Astrocyte of the cerebellum (primary cell): ENCODE results near the gene TMPRSS6.

Experiments used
- DNase-seq: peaks from one replicate; pipeline ENCODE4 v3.0.0-alpha.2; 2011; ENCODE audit warnings: low read depth
- H3K4me3 ChIP-seq: 2 replicates; pipeline ENCODE4 v1.5.1; 2011; ENCODE audit warnings: mild to moderate bottlenecking, low read depth, low read length, moderate library complexity
- in situ Hi-C: cut with HindIII; loops from 2 replicates; pipeline ENCODE4 v1.10.0; 2017; ENCODE audit warnings: low sequenced_read_pairs
- TF ChIP-seq, protein P1 (sequence below): IDR thresholded peaks from 2 replicates; pipeline ENCODE4 v1.5.1; 2012; ENCODE audit warnings: low read length, low read depth, moderate library complexity, mild to moderate bottlenecking; ENCODE audit errors: missing control alignments

Gene TMPRSS6

DNA sequence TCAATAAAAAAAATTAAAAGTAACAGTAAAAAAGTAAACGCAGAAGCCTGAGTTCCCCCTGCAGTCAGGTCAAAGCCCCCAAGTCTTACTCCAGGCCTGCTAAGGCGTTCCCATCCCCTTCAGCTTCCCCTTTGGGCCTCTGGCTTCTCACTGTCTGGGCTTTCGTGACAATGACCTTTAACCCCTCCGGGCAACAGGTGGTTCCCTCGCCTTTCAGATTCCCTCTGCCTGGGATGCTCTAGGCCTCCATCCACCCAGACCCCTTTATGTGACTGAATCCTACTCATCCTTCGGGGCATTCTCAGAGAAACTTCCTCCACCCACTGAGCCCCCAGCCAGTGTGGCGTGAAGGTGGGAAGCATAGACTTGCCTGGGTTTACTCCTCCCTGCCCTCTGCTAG is 82.0 kb downstream of the TMPRSS6 start:
- no peak for DNase-seq
- no peak overlapping the region for H3K4me3 ChIP-seq
- TF ChIP-seq, protein P1, sequence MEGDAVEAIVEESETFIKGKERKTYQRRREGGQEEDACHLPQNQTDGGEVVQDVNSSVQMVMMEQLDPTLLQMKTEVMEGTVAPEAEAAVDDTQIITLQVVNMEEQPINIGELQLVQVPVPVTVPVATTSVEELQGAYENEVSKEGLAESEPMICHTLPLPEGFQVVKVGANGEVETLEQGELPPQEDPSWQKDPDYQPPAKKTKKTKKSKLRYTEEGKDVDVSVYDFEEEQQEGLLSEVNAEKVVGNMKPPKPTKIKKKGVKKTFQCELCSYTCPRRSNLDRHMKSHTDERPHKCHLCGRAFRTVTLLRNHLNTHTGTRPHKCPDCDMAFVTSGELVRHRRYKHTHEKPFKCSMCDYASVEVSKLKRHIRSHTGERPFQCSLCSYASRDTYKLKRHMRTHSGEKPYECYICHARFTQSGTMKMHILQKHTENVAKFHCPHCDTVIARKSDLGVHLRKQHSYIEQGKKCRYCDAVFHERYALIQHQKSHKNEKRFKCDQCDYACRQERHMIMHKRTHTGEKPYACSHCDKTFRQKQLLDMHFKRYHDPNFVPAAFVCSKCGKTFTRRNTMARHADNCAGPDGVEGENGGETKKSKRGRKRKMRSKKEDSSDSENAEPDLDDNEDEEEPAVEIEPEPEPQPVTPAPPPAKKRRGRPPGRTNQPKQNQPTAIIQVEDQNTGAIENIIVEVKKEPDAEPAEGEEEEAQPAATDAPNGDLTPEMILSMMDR, result no peak
- in situ Hi-C loops, result no loop called here

DNA sequence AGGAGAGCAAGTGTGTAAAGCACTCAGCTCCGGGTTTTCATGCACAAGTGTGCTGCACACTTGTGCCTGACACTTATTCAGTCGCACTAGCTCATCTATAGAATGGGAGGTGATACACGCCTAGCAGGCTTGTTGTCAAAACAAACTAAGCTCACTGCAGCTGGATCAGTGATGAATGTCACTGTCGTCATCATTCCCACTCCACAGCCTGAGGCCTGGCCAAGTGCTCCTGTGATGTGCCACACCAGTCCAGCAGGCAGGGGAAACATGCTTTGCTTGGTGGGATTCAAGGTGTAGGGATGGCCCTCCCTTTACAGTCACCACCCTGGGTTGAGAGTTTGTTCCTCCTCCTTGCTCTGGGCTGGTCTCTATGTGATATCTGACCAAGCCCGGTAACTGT is 83.2 kb downstream of the TMPRSS6 start:
- no peak overlapping the region for H3K4me3 ChIP-seq
- in situ Hi-C loops, result no loop called here
- TF ChIP-seq, protein P1, result no peak
- no peak for DNase-seq

DNA sequence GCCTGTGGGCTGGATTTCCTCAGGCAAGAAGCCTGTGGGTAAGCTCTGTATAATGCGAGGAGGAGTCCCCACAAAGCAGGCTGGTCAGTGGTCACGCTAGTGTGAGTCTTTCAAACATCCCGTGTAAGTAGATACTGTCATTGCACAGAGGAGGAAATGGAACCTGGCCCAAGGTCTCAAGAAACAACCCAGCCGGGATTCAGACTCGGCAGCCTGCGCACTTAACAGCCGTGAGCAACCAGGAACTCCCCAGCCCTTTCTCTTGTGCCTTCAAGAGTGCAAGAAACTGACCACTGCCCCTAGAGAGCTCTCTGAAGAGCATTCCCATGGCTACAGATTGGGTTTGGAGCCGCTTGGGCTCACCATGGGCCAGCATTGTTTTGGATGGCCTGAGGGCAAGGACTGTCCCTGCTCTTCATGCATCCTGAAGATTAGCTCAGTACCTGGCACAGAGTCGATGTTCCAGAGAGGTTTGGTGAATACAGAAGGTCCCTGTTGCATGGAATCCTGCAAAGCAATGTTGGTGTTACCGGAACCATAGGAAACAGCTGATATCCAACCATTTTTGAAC is 83.9 kb downstream of the TMPRSS6 start:
- in situ Hi-C loops, result no loop called here
- TF ChIP-seq, protein P1, result no peak
- DNase-seq, result no peak
- no peak overlapping the region for H3K4me3 ChIP-seq

DNA sequence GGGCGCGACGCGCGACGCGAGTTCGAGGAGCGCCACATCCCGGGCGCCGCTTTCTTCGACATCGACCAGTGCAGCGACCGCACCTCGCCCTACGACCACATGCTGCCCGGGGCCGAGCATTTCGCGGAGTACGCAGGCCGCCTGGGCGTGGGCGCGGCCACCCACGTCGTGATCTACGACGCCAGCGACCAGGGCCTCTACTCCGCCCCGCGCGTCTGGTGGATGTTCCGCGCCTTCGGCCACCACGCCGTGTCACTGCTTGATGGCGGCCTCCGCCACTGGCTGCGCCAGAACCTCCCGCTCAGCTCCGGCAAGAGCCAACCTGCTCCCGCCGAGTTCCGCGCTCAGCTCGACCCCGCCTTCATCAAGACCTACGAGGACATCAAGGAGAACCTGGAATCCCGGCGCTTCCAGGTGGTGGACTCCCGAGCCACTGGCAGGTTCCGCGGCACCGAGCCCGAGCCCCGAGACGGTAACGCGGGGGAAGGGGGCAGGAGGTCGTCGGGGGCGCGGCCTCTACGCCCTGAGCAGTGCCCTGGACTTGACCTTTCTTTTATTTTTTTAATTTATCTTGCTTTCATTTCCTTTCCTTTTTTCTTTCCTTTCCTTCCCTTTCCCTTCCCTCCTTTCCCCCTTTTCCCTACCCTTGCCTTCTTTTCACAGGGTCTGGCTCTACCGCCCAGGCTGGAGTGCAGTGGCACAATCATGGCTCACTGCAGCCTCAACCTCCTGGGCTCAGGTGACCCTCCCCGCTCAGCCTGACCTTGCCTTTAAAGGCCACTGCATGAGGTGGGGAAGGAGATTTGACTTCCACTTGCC is 85.0 kb downstream of the TMPRSS6 start:
- H3K4me3 ChIP-seq, result no peak overlapping the region
- in situ Hi-C loops, result no loop called here
- TF ChIP-seq, protein P1, result no peak
- no peak for DNase-seq

DNA sequence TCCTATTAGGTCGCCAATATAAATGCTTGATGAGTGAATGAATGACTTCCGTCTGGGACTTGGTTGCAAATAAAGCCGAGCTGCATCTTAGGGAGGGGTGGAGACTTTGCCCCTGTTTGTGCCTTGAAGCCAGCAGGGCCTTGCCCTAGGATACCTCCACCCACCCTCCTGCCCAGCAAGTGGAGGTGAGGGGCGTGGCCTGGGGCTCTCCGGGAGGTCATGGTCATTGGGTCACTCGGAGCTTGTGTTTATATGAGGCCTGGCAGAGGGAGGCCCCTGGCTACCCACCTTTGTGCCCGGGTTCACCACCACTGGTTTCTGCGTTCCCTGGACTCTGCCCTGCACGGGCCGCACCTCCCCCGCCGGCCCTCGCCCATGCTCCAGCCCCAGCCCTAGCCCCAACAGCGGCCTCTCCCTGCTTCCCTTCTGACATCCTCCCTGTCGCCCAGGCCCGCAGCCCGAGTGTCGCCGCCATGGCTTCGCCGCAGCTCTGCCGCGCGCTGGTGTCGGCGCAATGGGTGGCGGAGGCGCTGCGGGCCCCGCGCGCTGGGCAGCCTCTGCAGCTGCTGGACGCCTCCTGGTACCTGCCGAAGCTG is 85.7 kb downstream of the TMPRSS6 start:
- no peak overlapping the region for H3K4me3 ChIP-seq
- in situ Hi-C loops, result no loop called here
- no peak for DNase-seq
- TF ChIP-seq, protein P1, result no peak

DNA sequence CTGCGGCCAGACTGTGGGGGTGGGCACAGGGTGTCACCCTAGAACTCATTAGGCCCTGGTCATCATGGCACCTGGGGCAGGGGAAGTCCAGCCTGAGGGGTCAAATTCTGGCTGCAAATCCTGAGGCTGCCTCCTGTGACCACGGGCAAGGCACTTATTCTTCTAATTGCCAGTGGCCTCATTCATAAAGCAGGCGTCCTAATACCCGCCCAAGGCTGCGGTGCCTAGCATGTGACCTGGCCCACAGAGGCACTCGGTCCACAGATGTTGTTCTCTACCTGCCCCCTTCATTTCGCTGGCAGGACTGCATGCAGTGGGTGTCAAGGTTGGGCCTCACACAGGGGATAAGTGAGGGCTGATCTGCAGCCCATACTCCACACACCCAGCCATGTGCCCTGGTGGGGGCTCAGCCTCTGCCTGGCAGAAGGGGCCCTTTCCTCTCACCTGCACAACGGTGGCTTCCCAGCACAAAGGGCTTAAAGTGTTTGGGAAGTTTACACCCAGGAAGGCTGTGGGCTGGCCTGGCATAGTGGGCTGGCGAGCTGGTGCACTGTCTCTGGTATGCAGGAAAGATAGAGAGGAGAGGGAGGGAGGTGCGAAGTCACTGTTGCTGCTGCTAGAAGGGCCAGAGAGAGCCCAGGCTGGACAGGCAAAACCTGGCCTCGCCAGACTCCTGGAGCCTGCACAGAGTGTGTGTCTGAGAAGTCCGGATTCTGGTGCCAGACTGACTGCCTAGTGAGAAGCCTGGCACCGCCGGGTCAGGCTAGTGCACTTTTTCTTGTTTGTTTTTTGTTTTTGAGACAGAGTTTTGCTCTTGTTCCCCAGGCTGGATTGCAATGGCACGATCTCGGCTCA is 86.8 kb downstream of the TMPRSS6 start:
- no peak overlapping the region for H3K4me3 ChIP-seq
- in situ Hi-C loops, result no loop called here
- DNase-seq, result no peak
- TF ChIP-seq, protein P1, result no peak
